HCT116 (cell line): ENCODE measurements around the gene C8A. TPM values are rescaled to one million over a fixed set of nuclear protein-coding genes. Genes with fewer than 3 reads are reported as not detected.

Source experiments
- ATAC-seq: fragments of 200-7000 bp; cut with Tn5 transposase; 2 replicates; pipeline ENCODE4 v1.9.1; 2020; ENCODE audit warnings: mild to moderate bottlenecking, moderate library complexity
- BruUV-seq: library from RNA; stranded (reverse); fragments of 400-500 nt; replicated peaks from 2 replicates; lab custom pipeline; 2021; lab: Mats Ljungman, UMichigan
- CTCF ChIA-PET: fragments of 300-600 bp; sonication (Branson Sonifier 250); formaldehyde crosslinking; loops from one replicate; lab custom pipeline; 2021; ENCODE audit warnings: antibody characterized with exemption; lab: Charles Lee
- POLR2A ChIA-PET: fragments of 300-600, 350-600 bp; sonication (Branson Sonifier 250); formaldehyde crosslinking; loops from one replicate; lab custom pipeline; 2021; ENCODE audit warnings: antibody characterized with exemption; lab: Charles Lee
- RAD21 ChIA-PET, 2 experiments: fragments of 300-600 bp; sonication (Branson Sonifier 250); formaldehyde crosslinking; loops; one replicate each; lab custom pipeline; 2023; ENCODE audit warnings: low total read pairs in 2 of 2; ENCODE audit not compliant: uncharacterized antibody in 2 of 2, unreplicated experiment in 2 of 2, low non-redundant PET in 1 of 2; lab: Charles Lee
- DNase-seq: peaks from one replicate; pipeline ENCODE4 v3.0.0-alpha.2; 2010; ENCODE audit warnings: low read depth, low spot score
- H2AFZ ChIP-seq: fragments of 200-600 bp; shearing (Covaris generic), sonication (generic); 2 replicates; pipeline ENCODE4 v1.6.1; 2017; ENCODE audit warnings: low read depth, mixed run types, mixed read lengths, antibody characterized with exemption, low read length; ENCODE audit not compliant: poor library complexity, severe bottlenecking
- H3K27ac ChIP-seq: 2 replicates; pipeline ENCODE4 v1.5.1; 2012; ENCODE audit warnings: low read depth, low read length
- H3K27me3 ChIP-seq: fragments of 200-600 bp; sonication (generic); 2 replicates; pipeline ENCODE4 v1.6.1; 2016; ENCODE audit warnings: mixed run types, low read length, mixed read lengths; ENCODE audit not compliant: insufficient read depth
- H3K36me3 ChIP-seq, 2 experiments: fragments of 200-500 bp in 1 of 2; fragments of 200-600 bp in 1 of 2; sonication (Bioruptor generic) in 1 of 2; sonication (generic) in 1 of 2; 2 replicates each; pipeline versions ENCODE4 v1.5.1 to v1.6.1; 2014 to 2016; ENCODE audit warnings: low read length in 2 of 2, inconsistent platforms in 1 of 2, mixed read lengths in 1 of 2, mixed run types in 1 of 2; ENCODE audit not compliant: insufficient read depth in 2 of 2, control insufficient read depth in 1 of 2
- H3K4me1 ChIP-seq, 2 experiments: fragments of 200-600 bp in 1 of 2; sonication (generic) in 1 of 2; 2 replicates each; pipeline versions ENCODE4 v1.5.1 to v1.6.1; 2012 to 2017; ENCODE audit warnings: low read length in 2 of 2, inconsistent platforms in 1 of 2, mild to moderate bottlenecking in 1 of 2, mixed read lengths in 1 of 2, mixed run types in 1 of 2, moderate library complexity in 1 of 2; ENCODE audit not compliant: insufficient read depth in 2 of 2, control insufficient read depth in 1 of 2
- H3K4me2 ChIP-seq: fragments of 200-600 bp; sonication (generic); 2 replicates; pipeline ENCODE4 v1.6.1; 2017; ENCODE audit warnings: mixed run types, low read length, mixed read lengths
- H3K4me3 ChIP-seq, 2 experiments: fragments of 200-600 bp in 1 of 2; sonication (generic) in 1 of 2; replicated peaks in 1 of 2; 2 replicates each; pipeline ENCODE4 v1.5.1; 2011 to 2016; ENCODE audit warnings: low read length in 2 of 2, control low read depth in 1 of 2, low read depth in 1 of 2, mild to moderate bottlenecking in 1 of 2, mixed read lengths in 1 of 2, mixed run types in 1 of 2
- H3K79me2 ChIP-seq: fragments of 200-600 bp; sonication (generic); 2 replicates; pipeline ENCODE4 v1.6.1; 2017; ENCODE audit warnings: mild to moderate bottlenecking, mixed run types, low read length, moderate library complexity, mixed read lengths; ENCODE audit not compliant: insufficient read depth
- H3K9ac ChIP-seq: fragments of 200-600 bp; sonication (generic); 2 replicates; pipeline ENCODE4 v1.6.1; 2016; ENCODE audit warnings: low read length, mixed read lengths
- H3K9me2 ChIP-seq: fragments of 200-600 bp; sonication (generic), shearing (Covaris generic); 2 replicates; pipeline ENCODE4 v1.6.1; 2017; ENCODE audit warnings: mixed run types, mild to moderate bottlenecking, moderate library complexity; ENCODE audit not compliant: insufficient read depth
- H3K9me3 ChIP-seq, 2 experiments: fragments of 200-500 bp in 1 of 2; fragments of 200-600 bp in 1 of 2; sonication (Bioruptor generic) in 1 of 2; sonication (generic) in 1 of 2; 2 replicates each; pipeline ENCODE4 v1.6.1; 2014 to 2017; ENCODE audit warnings: low read length in 2 of 2, mixed read lengths in 2 of 2, inconsistent platforms in 1 of 2, low read depth in 1 of 2, mild to moderate bottlenecking in 1 of 2, mixed run types in 1 of 2, moderate library complexity in 1 of 2; ENCODE audit not compliant: control insufficient read depth in 1 of 2, insufficient read depth in 1 of 2
- H4K20me1 ChIP-seq: fragments of 200-600 bp; sonication (generic), shearing (Covaris generic); 2 replicates; pipeline ENCODE4 v1.6.1; 2017; ENCODE audit warnings: mixed run types, mild to moderate bottlenecking, moderate library complexity; ENCODE audit not compliant: insufficient read depth
- EZH2 ChIP-seq: fragments of 200-600 bp; sonication (generic); IDR thresholded peaks from 2 replicates; pipeline ENCODE4 v1.6.1; 2017; ENCODE audit warnings: antibody characterized with exemption, mixed run types
- EZH2phosphoT487 ChIP-seq: fragments of 200-600 bp; IDR thresholded peaks from 2 replicates; pipeline ENCODE4 v1.6.1; 2018; ENCODE audit warnings: antibody characterized with exemption, borderline replicate concordance
- FOSL1 ChIP-seq: IDR thresholded peaks from 2 replicates; pipeline ENCODE4 v1.6.1; 2012; ENCODE audit warnings: low read depth
- JUND ChIP-seq: IDR thresholded peaks from 2 replicates; pipeline ENCODE4 v1.6.1; 2012
- POLR2A ChIP-seq: IDR thresholded peaks from 2 replicates; pipeline ENCODE4 v1.7.0; 2011; ENCODE audit warnings: borderline replicate concordance; ENCODE audit not compliant: insufficient read depth, insufficient read length; ENCODE audit errors: extremely low read depth
- RAD21 ChIP-seq: IDR thresholded peaks from 2 replicates; pipeline ENCODE4 v1.6.1; 2012; ENCODE audit warnings: low read depth, mild to moderate bottlenecking
- SRF ChIP-seq: IDR thresholded peaks from 2 replicates; pipeline ENCODE4 v1.6.1; 2012; ENCODE audit warnings: low read depth
- TCF7L2 ChIP-seq: IDR thresholded peaks from 2 replicates; pipeline ENCODE4 v1.7.0; 2011; ENCODE audit warnings: borderline replicate concordance, inconsistent platforms; ENCODE audit not compliant: insufficient read depth, insufficient read length; ENCODE audit errors: extremely low read depth
- YY1 ChIP-seq: IDR thresholded peaks from 2 replicates; pipeline ENCODE4 v1.6.1; 2011; ENCODE audit warnings: low read length, low read depth, moderate library complexity, mild to moderate bottlenecking; ENCODE audit not compliant: insufficient replicate concordance; ENCODE audit errors: extremely low read depth
- ZFX ChIP-seq: fragments of 450-650 bp; IDR thresholded peaks from 2 replicates; pipeline ENCODE4 v1.6.1; 2017
- intact Hi-C: fragments of 100-400 bp; cut with micrococcal nuclease; formaldehyde crosslinking; loops from 2 replicates; pipeline ENCODE4 v1.10.0; 2022
- total RNA-seq: library from RNA; stranded (reverse); gene quantifications from one replicate; pipeline ENCODE4 v1.2.1, GENCODE V29; 2021; ENCODE audit not compliant: unreplicated experiment
- TF ChIP-seq, protein P1 (sequence below): IDR thresholded peaks from 2 replicates; pipeline ENCODE4 v1.6.1; 2012; ENCODE audit warnings: low read depth
- TF ChIP-seq, protein P2 (sequence below): IDR thresholded peaks from 2 replicates; pipeline ENCODE4 v1.6.1; 2011; ENCODE audit warnings: mild to moderate bottlenecking, low read length, moderate library complexity; ENCODE audit not compliant: insufficient replicate concordance; ENCODE audit errors: extremely low read depth
- TF ChIP-seq, protein P3 (sequence below): IDR thresholded peaks from 2 replicates; pipeline ENCODE4 v1.6.1; 2012

The C8A gene
- total RNA-seq, 1 experiment from 2014 or later: 0.10 TPM

DNA sequence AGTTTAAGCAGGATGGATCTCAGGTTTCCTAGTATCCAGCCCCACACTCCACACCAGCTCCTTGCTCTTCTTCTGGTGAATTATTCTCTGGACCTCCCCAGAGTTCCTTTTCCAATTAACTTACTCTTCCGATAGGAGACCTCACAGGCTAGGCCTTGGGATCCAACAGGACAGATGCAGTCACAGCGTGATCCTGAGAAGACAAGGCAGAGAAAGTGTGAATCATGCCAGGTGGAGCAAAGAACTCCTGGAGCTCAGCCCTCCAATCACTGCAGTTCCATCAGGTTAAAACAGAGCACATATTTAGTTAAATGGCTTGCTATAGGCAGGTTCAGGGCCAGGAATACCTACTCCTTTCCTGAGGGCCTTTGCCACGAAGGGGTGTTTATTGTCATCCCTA, 77.1 kb downstream of the C8A start (continued):
- TF ChIP-seq, protein P1, sequence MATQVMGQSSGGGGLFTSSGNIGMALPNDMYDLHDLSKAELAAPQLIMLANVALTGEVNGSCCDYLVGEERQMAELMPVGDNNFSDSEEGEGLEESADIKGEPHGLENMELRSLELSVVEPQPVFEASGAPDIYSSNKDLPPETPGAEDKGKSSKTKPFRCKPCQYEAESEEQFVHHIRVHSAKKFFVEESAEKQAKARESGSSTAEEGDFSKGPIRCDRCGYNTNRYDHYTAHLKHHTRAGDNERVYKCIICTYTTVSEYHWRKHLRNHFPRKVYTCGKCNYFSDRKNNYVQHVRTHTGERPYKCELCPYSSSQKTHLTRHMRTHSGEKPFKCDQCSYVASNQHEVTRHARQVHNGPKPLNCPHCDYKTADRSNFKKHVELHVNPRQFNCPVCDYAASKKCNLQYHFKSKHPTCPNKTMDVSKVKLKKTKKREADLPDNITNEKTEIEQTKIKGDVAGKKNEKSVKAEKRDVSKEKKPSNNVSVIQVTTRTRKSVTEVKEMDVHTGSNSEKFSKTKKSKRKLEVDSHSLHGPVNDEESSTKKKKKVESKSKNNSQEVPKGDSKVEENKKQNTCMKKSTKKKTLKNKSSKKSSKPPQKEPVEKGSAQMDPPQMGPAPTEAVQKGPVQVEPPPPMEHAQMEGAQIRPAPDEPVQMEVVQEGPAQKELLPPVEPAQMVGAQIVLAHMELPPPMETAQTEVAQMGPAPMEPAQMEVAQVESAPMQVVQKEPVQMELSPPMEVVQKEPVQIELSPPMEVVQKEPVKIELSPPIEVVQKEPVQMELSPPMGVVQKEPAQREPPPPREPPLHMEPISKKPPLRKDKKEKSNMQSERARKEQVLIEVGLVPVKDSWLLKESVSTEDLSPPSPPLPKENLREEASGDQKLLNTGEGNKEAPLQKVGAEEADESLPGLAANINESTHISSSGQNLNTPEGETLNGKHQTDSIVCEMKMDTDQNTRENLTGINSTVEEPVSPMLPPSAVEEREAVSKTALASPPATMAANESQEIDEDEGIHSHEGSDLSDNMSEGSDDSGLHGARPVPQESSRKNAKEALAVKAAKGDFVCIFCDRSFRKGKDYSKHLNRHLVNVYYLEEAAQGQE: no peak
- TF ChIP-seq FOSL1 (no peak), SRF (no peak)
- TF ChIP-seq, all 23 proteins: peak for 0

DNA sequence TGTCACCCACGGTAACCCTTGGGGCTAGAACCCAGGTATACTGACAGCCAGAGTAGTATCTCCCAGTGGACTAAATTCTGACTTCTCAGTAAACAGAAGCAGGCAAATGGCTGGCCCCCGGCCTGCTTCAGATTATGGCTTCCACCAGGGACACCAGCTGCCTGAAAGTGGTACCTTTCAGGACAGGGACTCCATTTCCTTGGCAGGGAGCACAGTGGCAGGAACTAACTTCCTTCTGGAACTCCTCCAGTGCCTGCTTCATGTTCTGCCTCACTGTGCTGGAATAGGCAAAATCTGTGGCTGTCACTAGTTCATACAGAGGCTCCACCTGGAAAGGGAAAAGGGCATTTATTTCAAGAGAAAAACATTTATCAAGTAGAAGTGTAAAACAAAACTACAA, 78.6 kb downstream of the C8A start:
- CTCF ChIA-PET: no interaction called here
- H3K79me2 ChIP-seq: no peaks in the 10 kb centered on the region
- no peaks in the 10 kb centered on the region for H3K9me2 ChIP-seq
- RAD21 ChIA-PET: no interaction called here
- no peaks in the 10 kb centered on the region for H3K36me3 ChIP-seq
- TF ChIP-seq, protein P2, sequence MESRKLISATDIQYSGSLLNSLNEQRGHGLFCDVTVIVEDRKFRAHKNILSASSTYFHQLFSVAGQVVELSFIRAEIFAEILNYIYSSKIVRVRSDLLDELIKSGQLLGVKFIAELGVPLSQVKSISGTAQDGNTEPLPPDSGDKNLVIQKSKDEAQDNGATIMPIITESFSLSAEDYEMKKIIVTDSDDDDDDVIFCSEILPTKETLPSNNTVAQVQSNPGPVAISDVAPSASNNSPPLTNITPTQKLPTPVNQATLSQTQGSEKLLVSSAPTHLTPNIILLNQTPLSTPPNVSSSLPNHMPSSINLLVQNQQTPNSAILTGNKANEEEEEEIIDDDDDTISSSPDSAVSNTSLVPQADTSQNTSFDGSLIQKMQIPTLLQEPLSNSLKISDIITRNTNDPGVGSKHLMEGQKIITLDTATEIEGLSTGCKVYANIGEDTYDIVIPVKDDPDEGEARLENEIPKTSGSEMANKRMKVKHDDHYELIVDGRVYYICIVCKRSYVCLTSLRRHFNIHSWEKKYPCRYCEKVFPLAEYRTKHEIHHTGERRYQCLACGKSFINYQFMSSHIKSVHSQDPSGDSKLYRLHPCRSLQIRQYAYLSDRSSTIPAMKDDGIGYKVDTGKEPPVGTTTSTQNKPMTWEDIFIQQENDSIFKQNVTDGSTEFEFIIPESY: no peak
- no peak for TF ChIP-seq POLR2A
- no peak for TF ChIP-seq JUND
- no peak for TF ChIP-seq EZH2
- TF ChIP-seq TCF7L2: no peak
- no peak for TF ChIP-seq SRF
- TF ChIP-seq ZFX: no peak
- no peak for TF ChIP-seq RAD21
- TF ChIP-seq EZH2phosphoT487: no peak
- TF ChIP-seq YY1: no peak
- TF ChIP-seq, protein P3, sequence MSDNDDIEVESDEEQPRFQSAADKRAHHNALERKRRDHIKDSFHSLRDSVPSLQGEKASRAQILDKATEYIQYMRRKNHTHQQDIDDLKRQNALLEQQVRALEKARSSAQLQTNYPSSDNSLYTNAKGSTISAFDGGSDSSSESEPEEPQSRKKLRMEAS: no peak
- TF ChIP-seq, all 23 proteins: peak for 0
- Histone ChIP-seq H3K9me3 (no peaks in the 10 kb centered on the region), H4K20me1 (no peaks in the 10 kb centered on the region), H2AFZ (no peak overlapping the region), H3K4me3 (no peak overlapping the region), H3K27me3 (no peaks in the 10 kb centered on the region; the same call in none of the 2 replicates), H3K4me2 (no peak overlapping the region), H3K4me1 (no peaks in the 10 kb centered on the region), H3K27ac (no peak overlapping the region), H3K9ac (no peak overlapping the region)
- no peak for DNase-seq
- ATAC-seq: no peak
- POLR2A ChIA-PET: no interaction called here
- intact Hi-C loops: no loop called here
- BruUV-seq: no TSS peak
